Sigmoid colon (tissue), 7 donors: Measurements from ENCODE around the gene LPCAT3. TPM values are rescaled to one million over a fixed set of nuclear protein-coding genes. Genes with fewer than 3 reads are reported as not detected.

Experiments
- DNase-seq: peaks from one replicate; pipeline ENCODE4 v3.0.0-alpha.2; 2019
- H3K27ac ChIP-seq, 4 donors: fragments of 200-600 bp; sonication (generic); one replicate each; pipeline ENCODE4 v1.5.1; 2016 to 2019; ENCODE audit warnings: mild to moderate bottlenecking in 1 of 4
- H3K27me3 ChIP-seq, 3 donors: fragments of 200-600 bp; sonication (generic); one replicate each; pipeline ENCODE4 v1.5.1; 2019; ENCODE audit warnings: mild to moderate bottlenecking in 1 of 3
- H3K36me3 ChIP-seq, 4 donors: fragments of 200-600 bp; sonication (generic); one replicate each; pipeline ENCODE4 v1.5.1; 2016 to 2019
- H3K4me1 ChIP-seq, 4 donors: fragments of 200-600 bp; sonication (generic); one replicate each; pipeline ENCODE4 v1.5.1; 2017 to 2019
- H3K4me3 ChIP-seq, 4 donors: fragments of 200-600 bp; sonication (generic); one replicate each; pipeline ENCODE4 v1.5.1; 2017 to 2019; ENCODE audit warnings: mild to moderate bottlenecking in 2 of 4, moderate library complexity in 1 of 4
- H3K9me3 ChIP-seq, 4 donors: fragments of 200-600 bp in 3 of 4; sonication (generic) in 3 of 4; one replicate each; pipeline versions ENCODE4 v1.5.1 to v1.6.1; 2013 to 2019
- CTCF ChIP-seq, 4 experiments: fragments of 450-650 bp in 3 of 4; fragments of 200-600 bp in 1 of 4; IDR thresholded peaks; one replicate each; pipeline ENCODE4 v1.5.1; 2016 to 2019; ENCODE audit warnings: antibody characterized with exemption in 4 of 4, mild to moderate bottlenecking in 3 of 4, moderate library complexity in 2 of 4
- EP300 ChIP-seq, 4 donors: sonication (generic); formaldehyde crosslinking; IDR thresholded peaks; one replicate each; pipeline ENCODE4 v1.6.1; 2017; ENCODE audit warnings: antibody characterized with exemption in 4 of 4
- POLR2A ChIP-seq, 2 donors: fragments of 450-650 bp; IDR thresholded peaks; one replicate each; pipeline ENCODE4 v1.6.1; 2016; ENCODE audit warnings: antibody characterized with exemption in 2 of 2, mild to moderate bottlenecking in 2 of 2, moderate library complexity in 2 of 2
- POLR2AphosphoS5 ChIP-seq, 4 donors: sonication (generic); formaldehyde crosslinking; IDR thresholded peaks; one replicate each; pipeline ENCODE4 v1.6.1; 2017; ENCODE audit warnings: antibody characterized with exemption in 4 of 4
- WGBS, 2 donors: extraction: QIAGEN DNeasy Blood & Tissue Kit; methylation state at CpG; one replicate each; pipeline ENCODE4 v1.1.7; 2013; 5-methylcytosine and 5-hydroxymethylcytosine counted together
- intact Hi-C: fragments of 100-400 bp; cut with DNase I; formaldehyde crosslinking; loops from one replicate; pipeline ENCODE4 v1.15.1; 2023
- polyA plus RNA-seq, 3 donors: library from polyadenylated mRNA; stranded (reverse); fragments of 200-250 nt; gene quantifications; one replicate each; pipeline ENCODE4 v1.2.3, GENCODE V29; 2013
- total RNA-seq, 4 donors: library from RNA; depleted of rRNA; stranded (reverse); fragments of >200 nt; gene quantifications; one replicate each; pipeline ENCODE4 v1.1.0, GENCODE V29; 2016
- donor health status: healthy with polysubstance abuse.
- donor health status: Bipolar disorder and iron deficiency.
- donor health status: healthy.

LPCAT3 gene
- total and polyA plus RNA-seq, 7 donors = 7.8 to 47.9 (median 25.3) TPM

GRCh38 chr12:6941267-6941666 is 77.0 kb downstream of the LPCAT3 start:
- no peaks in the 10 kb centered on the region for H3K27me3 ChIP-seq
- intact Hi-C loops = no loop called here
- H3K4me3 ChIP-seq = no peak overlapping the region
- DNase-seq = no peak
- peaks cover 5 to 47% (median 12%) of the 10 kb centered on the region in 4 donors for H3K36me3 ChIP-seq
- WGBS, 2 donors = 91 to 94% methylated on average over 12 of the region's 12 CpGs
- TF ChIP-seq POLR2AphosphoS5 (IDR thresholded peaks at IDR 0.05) (peak in 3 of 4 donors; percentile 13 to 40 (median 35)), POLR2A (IDR thresholded peaks at IDR 0.05) (no peak)
- H3K27ac ChIP-seq = peak overlapping the region; percentile 37 to 99 (median 93)
- no peaks in the 10 kb centered on the region for H3K9me3 ChIP-seq
- peaks cover 0 to 75% (median 64%) of the 10 kb centered on the region in 4 donors for H3K4me1 ChIP-seq

GRCh38 chr12:6939191-6939540 is 79.1 kb downstream of the LPCAT3 start:
- intact Hi-C loops = loop anchor here (5.0 kb wide), 1 partner anchor 67 kb away; the partner anchor contains the start of gene SPSB2
- no peaks in the 10 kb centered on the region for H3K9me3 ChIP-seq
- peak overlapping the region; percentile 10 to 99 (median 92) for H3K27ac ChIP-seq
- no peaks in the 10 kb centered on the region for H3K27me3 ChIP-seq
- WGBS, 2 donors = 74 to 84% methylated on average over 2 of the region's 2 CpGs
- no peak for DNase-seq
- no peak overlapping the region for H3K4me3 ChIP-seq
- TF ChIP-seq CTCF (IDR thresholded peaks at IDR 0.05) (no peak), POLR2AphosphoS5 (IDR thresholded peaks at IDR 0.05) (no peak), POLR2A (IDR thresholded peaks at IDR 0.05) (no peak), EP300 (IDR thresholded peaks at IDR 0.05) (no peak)
- peaks cover 5 to 59% (median 31%) of the 10 kb centered on the region in 4 donors for H3K36me3 ChIP-seq
- H3K4me1 ChIP-seq = peaks cover 0 to 66% (median 53%) of the 10 kb centered on the region in 4 donors

GRCh38 chr12:6938353-6939190 is 79.7 kb downstream of the LPCAT3 start:
- Histone ChIP-seq H3K4me1 (peaks cover 0 to 69% (median 59%) of the 10 kb centered on the region in 4 donors), H3K4me3 (peak overlapping the region in 3 of 4 donors; percentile 54 to 61 (median 58)), H3K36me3 (peaks cover 5 to 65% (median 37%) of the 10 kb centered on the region in 4 donors), H3K27me3 (no peaks in the 10 kb centered on the region), H3K27ac (peak overlapping the region; percentile 89 to 99 (median 94)), H3K9me3 (no peaks in the 10 kb centered on the region)
- no peak for DNase-seq
- intact Hi-C loops = loop anchor here (1.0 to 5.0 kb wide), 2 partner anchors 14 to 66 kb away; partner anchors contain the start of gene SPSB2
- TF ChIP-seq CTCF (IDR thresholded peaks at IDR 0.05) (peak in 1 of 4 experiments; percentile 5), EP300 (IDR thresholded peaks at IDR 0.05) (no peak), POLR2AphosphoS5 (IDR thresholded peaks at IDR 0.05) (peak in 2 of 4 donors; percentile 64 to 70)
- WGBS, 2 donors = 85 to 87% methylated on average over 32 of the region's 32 CpGs

GRCh38 chr12:6937481-6938352 is 80.6 kb downstream of the LPCAT3 start:
- Histone ChIP-seq H3K4me1 (peaks cover 0 to 71% (median 61%) of the 10 kb centered on the region in 4 donors), H3K36me3 (peaks cover 5 to 70% (median 42%) of the 10 kb centered on the region in 4 donors), H3K27me3 (no peaks in the 10 kb centered on the region), H3K27ac (peak overlapping the region; percentile 89 to 99 (median 94)), H3K9me3 (no peaks in the 10 kb centered on the region), H3K4me3 (peak overlapping the region; percentile 50 to 61 (median 56))
- DNase-seq = peak; percentile 97
- WGBS, 2 donors = 0 to 1% methylated on average over 80 of the region's 80 CpGs
- intact Hi-C loops = loop anchor here (1.0 to 5.0 kb wide), 3 partner anchors 9 to 65 kb away; partner anchors contain the start of gene SPSB2
- TF ChIP-seq CTCF (IDR thresholded peaks at IDR 0.05) = peak; percentile 90 to 98 (median 94)
- peak in 1 of 4 donors; percentile 81 for TF ChIP-seq EP300 (IDR thresholded peaks at IDR 0.05)
- peak; percentile 93 to 97 (median 96) for TF ChIP-seq POLR2AphosphoS5 (IDR thresholded peaks at IDR 0.05)
- peak; percentile 15 to 60 for TF ChIP-seq POLR2A (IDR thresholded peaks at IDR 0.05)
